OCI-LY1 (cell line): ENCODE measurements around the gene ZMIZ1.

Experiments
- CTCF ChIP-seq: fragments of 200-600 bp; sonication (generic), shearing (Covaris generic); IDR thresholded peaks from 2 replicates; pipeline ENCODE4 v1.5.1; 2017; ENCODE audit warnings: mild to moderate bottlenecking, antibody characterized with exemption, low read length, moderate library complexity, mixed read lengths
- EZH2 ChIP-seq: fragments of 200-600 bp; sonication (generic), shearing (Covaris generic); IDR thresholded peaks from 2 replicates; pipeline ENCODE4 v1.8.0; 2017; ENCODE audit warnings: borderline replicate concordance, mixed run types, mild to moderate bottlenecking, antibody characterized with exemption, low read length, moderate library complexity, mixed read lengths

- TF ChIP-seq CTCF: no peak
- no peak for TF ChIP-seq EZH2
Observed at GRCh38 chr10:79286318-79286951, 217.7 kb downstream of the ZMIZ1 start.
